Heart left ventricle (tissue), 13 donors: ENCODE data around the gene PARN.

ENCODE experiments used
- POLR2A ChIP-seq, 2 donors: fragments of 450-650 bp; IDR thresholded peaks; one replicate each; pipeline ENCODE4 v1.6.1; 2017; ENCODE audit warnings: antibody characterized with exemption in 2 of 2, mild to moderate bottlenecking in 2 of 2, moderate library complexity in 2 of 2
- TF ChIP-seq, protein P1 (sequence below), 12 donors: fragments of 200-600 bp; sonication (generic) in 4 of 12; IDR thresholded peaks; one replicate each; pipeline versions ENCODE4 v1.5.0 to v1.8.0; 2018 to 2022; ENCODE audit warnings: antibody characterized with exemption in 12 of 12, mild to moderate bottlenecking in 5 of 12
- donor health status: ischemic (EF 13 %, LVEDD 7.1; RV severe dilation, severe dysfunction).
- donor health status: DM: no; HTN: yes; CAD: no.
- donor health status: DM: no; HTN: no; CAD: no.
- donor health status: ischemic (EF 25% LVEDD 6.9; RV normal size, moderate dysfunction).
- donor health status: ischemic (EF 25% LVEDD 5.7; RV mildly dilated, moderate dysfunction).
- donor health status: ischemic (EF 35%, LVEDD 5.7; RV mildly dilated, moderate dysfunction).
- donor health status: nonischemic (EF 11% LVEDD 7.7; RV severe dilation, severe dysfunction).
- donor health status: DM: yes; HTN: yes; CAD: no.
- donor health status: PGD.
- donor health status: ischemic (EF 29% LVEDD 5.4; RV normal size, mild dysfunction).
- donor health status: nonischemic (EF 23%, LVEDD 6.1; RV moderate dilation, normal function).

DNA sequence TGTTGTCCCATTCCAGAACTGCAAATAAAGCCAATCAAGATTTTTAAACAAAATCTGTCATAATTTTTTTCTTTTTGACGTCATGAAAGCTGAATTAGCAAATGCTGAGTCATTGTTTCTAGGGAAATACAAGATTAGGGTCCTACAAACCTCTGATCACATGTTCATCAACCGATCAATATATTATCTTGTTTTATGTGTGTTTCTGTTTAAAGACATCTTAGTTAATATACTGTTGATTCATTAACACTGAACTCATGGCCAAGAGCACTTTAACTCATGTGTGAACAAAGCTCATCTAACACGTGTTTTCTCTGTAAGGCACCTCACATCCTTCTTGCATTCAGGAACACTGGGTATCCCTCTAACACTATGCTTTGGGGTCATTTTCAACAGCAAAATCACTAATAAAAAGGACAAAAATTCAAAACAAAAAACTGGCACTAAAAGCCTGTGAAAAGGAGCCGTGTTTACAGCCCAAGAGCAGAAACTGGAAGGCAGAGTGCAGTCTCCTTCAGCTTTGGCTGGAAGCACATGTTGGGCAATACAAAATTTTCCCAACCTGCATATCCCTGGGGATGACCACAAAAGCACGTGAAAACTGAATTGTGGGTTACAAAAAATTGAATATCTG is 102.5 kb downstream of the PARN start:
- TF ChIP-seq, protein P1, sequence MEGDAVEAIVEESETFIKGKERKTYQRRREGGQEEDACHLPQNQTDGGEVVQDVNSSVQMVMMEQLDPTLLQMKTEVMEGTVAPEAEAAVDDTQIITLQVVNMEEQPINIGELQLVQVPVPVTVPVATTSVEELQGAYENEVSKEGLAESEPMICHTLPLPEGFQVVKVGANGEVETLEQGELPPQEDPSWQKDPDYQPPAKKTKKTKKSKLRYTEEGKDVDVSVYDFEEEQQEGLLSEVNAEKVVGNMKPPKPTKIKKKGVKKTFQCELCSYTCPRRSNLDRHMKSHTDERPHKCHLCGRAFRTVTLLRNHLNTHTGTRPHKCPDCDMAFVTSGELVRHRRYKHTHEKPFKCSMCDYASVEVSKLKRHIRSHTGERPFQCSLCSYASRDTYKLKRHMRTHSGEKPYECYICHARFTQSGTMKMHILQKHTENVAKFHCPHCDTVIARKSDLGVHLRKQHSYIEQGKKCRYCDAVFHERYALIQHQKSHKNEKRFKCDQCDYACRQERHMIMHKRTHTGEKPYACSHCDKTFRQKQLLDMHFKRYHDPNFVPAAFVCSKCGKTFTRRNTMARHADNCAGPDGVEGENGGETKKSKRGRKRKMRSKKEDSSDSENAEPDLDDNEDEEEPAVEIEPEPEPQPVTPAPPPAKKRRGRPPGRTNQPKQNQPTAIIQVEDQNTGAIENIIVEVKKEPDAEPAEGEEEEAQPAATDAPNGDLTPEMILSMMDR (IDR thresholded peaks at IDR 0.05), result no peak
- no peak for TF ChIP-seq POLR2A (IDR thresholded peaks at IDR 0.05)
